B cell (primary cell): ENCODE data around the gene LYRM7. TPM values are rescaled to one million over a fixed set of nuclear protein-coding genes. Genes with fewer than 3 reads are reported as not detected.

Experiments used
- ATAC-seq: fragments of 200-7000 bp; cut with Tn5 transposase; one replicate; pipeline ENCODE4 v1.10.0; 2021; ENCODE audit warnings: low read depth, mild to moderate bottlenecking, moderate number of reproducible peaks, moderate library complexity
- CTCF ChIA-PET: fragments of 350-600 bp; sonication (Branson Sonifier 250); formaldehyde crosslinking; loops from one replicate; lab custom pipeline; 2021; ENCODE audit warnings: antibody characterized with exemption, inconsistent platforms; lab: Charles Lee
- POLR2A ChIA-PET: fragments of 350-600 bp; sonication (Branson Sonifier 250); formaldehyde crosslinking; loops from one replicate; lab custom pipeline; 2021; ENCODE audit warnings: antibody characterized with exemption; lab: Charles Lee
- DNase-seq: peaks from one replicate; pipeline ENCODE4 v3.0.0; 2013
- H2AFZ ChIP-seq: 2 replicates; pipeline ENCODE4 v1.6.1; 2012; ENCODE audit warnings: mild to moderate bottlenecking, low read depth, low read length; ENCODE audit not compliant: insufficient read depth, poor library complexity, severe bottlenecking
- H3K27ac ChIP-seq, 2 donors: 1 replicate in 1 of 2; 2 replicates in 1 of 2; pipeline ENCODE4 v1.5.1; 2012 to 2013; ENCODE audit warnings: low read length in 2 of 2, mild to moderate bottlenecking in 2 of 2, moderate library complexity in 1 of 2
- H3K27me3 ChIP-seq, 4 experiments: fragments of 200-600 bp in 1 of 4; sonication (generic) in 1 of 4; replicated peaks in 1 of 4; 1 replicate in 2 of 4; 2 replicates in 2 of 4; pipeline versions ENCODE4 v1.6.1 to v1.7.0; 2013 to 2016; ENCODE audit warnings: low read length in 3 of 4, mild to moderate bottlenecking in 2 of 4, mixed read lengths in 1 of 4, moderate library complexity in 1 of 4; ENCODE audit not compliant: insufficient read depth in 4 of 4, control insufficient read depth in 3 of 4; ENCODE audit errors: control extremely low read depth in 1 of 4
- H3K36me3 ChIP-seq, 2 experiments: replicated peaks in 1 of 2; 1 replicate in 1 of 2; 2 replicates in 1 of 2; pipeline versions ENCODE4 v1.6.1 to v1.7.1; 2013; ENCODE audit warnings: low read length in 1 of 2; ENCODE audit not compliant: insufficient read depth in 2 of 2, control insufficient read depth in 1 of 2; ENCODE audit errors: control extremely low read depth in 1 of 2, extremely low read depth in 1 of 2
- H3K4me1 ChIP-seq, 2 donors: fragments of 200-600 bp in 1 of 2; sonication (generic) in 1 of 2; 1 replicate in 1 of 2; 2 replicates in 1 of 2; pipeline versions ENCODE4 v1.5.1 to v1.6.1; 2013 to 2017; ENCODE audit warnings: low read length in 2 of 2; ENCODE audit not compliant: control insufficient read depth in 2 of 2, insufficient read depth in 2 of 2
- H3K4me2 ChIP-seq: replicated peaks from 2 replicates; pipeline ENCODE3; 2012; ENCODE audit warnings: mild to moderate bottlenecking, low read depth, low read length; ENCODE audit not compliant: poor library complexity, severe bottlenecking
- H3K4me3 ChIP-seq, 5 experiments: fragments of 200-600 bp in 1 of 5; sonication (generic) in 1 of 5; 1 replicate in 3 of 5; 2 replicates in 2 of 5; pipeline versions ENCODE4 v1.5.1 to v1.7.0; 2011 to 2016; ENCODE audit warnings: low read length in 4 of 5, mild to moderate bottlenecking in 4 of 5, low read depth in 2 of 5, control low read depth in 1 of 5, moderate library complexity in 1 of 5; ENCODE audit not compliant: insufficient read depth in 1 of 5; ENCODE audit errors: control extremely low read depth in 1 of 5, extremely low read depth in 1 of 5
- H3K79me2 ChIP-seq: fragments of 200-600 bp; sonication (generic); one replicate; pipeline ENCODE4 v1.6.0; 2016; ENCODE audit warnings: low read length; ENCODE audit not compliant: control insufficient read depth, insufficient read depth
- H3K9ac ChIP-seq: fragments of 200-600 bp; sonication (generic); 2 replicates; pipeline ENCODE4 v1.6.1; 2017; ENCODE audit warnings: mild to moderate bottlenecking, low read length, moderate library complexity
- H3K9me3 ChIP-seq, 3 donors: one replicate each; pipeline versions ENCODE4 v1.6.1 to v1.7.1; 2013; ENCODE audit warnings: low read length in 2 of 3; ENCODE audit not compliant: control insufficient read depth in 2 of 3, insufficient read depth in 1 of 3; ENCODE audit errors: control extremely low read depth in 1 of 3
- H4K20me1 ChIP-seq: 2 replicates; pipeline ENCODE4 v1.6.0; 2012; ENCODE audit warnings: mild to moderate bottlenecking, low read length; ENCODE audit not compliant: insufficient read depth, control insufficient read depth, poor library complexity, severe bottlenecking
- H3K27ac Mint-ChIP-seq: one replicate; pipeline ENCODE4 v1.8.0; 2021; ENCODE audit warnings: mixed read lengths
- H3K27me3 Mint-ChIP-seq: one replicate; pipeline ENCODE4 v1.8.0; 2021; ENCODE audit warnings: mixed read lengths
- H3K4me1 Mint-ChIP-seq: one replicate; pipeline ENCODE4 v1.8.0; 2021; ENCODE audit warnings: mixed read lengths
- H3K4me3 Mint-ChIP-seq: one replicate; pipeline ENCODE4 v1.8.0; 2021; ENCODE audit warnings: mixed read lengths
- H3K9me3 Mint-ChIP-seq: one replicate; pipeline ENCODE4 v1.8.0; 2022; ENCODE audit warnings: mixed read lengths; ENCODE audit not compliant: insufficient read depth
- CTCF ChIP-seq: fragments of 200-600 bp; IDR thresholded peaks from one replicate; pipeline ENCODE4 v1.8.0; 2022; ENCODE audit warnings: antibody characterized with exemption, mild to moderate bottlenecking
- EZH2 ChIP-seq: IDR thresholded peaks from 2 replicates; pipeline ENCODE4 v1.6.1; 2012; ENCODE audit warnings: borderline replicate concordance, low read depth, mild to moderate bottlenecking, moderate library complexity, low read length; ENCODE audit not compliant: insufficient read depth, poor library complexity, severe bottlenecking
- WGBS: methylation state at CpG from one replicate; pipeline ENCODE4 v1.1.5; 2013; ENCODE audit warnings: missing lambda C conversion rate; ENCODE audit not compliant: insufficient coverage; 5-methylcytosine and 5-hydroxymethylcytosine counted together
- intact Hi-C: fragments of 100-400 bp; cut with micrococcal nuclease; formaldehyde crosslinking; loops from one replicate; pipeline ENCODE4 v1.10.0; 2022
- polyA plus RNA-seq: library from polyadenylated mRNA; depleted of rRNA; stranded (reverse); fragments of >200 nt; gene quantifications from 2 replicates; pipeline ENCODE4 v1.2.3, GENCODE V29; 2012
- total RNA-seq, 2 donors: library from RNA; stranded (reverse); fragments of 120-200 nt in 1 of 2; gene quantifications; 1 replicate in 1 of 2; 2 replicates in 1 of 2; pipeline versions ENCODE4 v1.2.3 to v1.2.4, GENCODE V29; 2013 to 2022

LYRM7 gene
- total and polyA plus RNA-seq, 2 donors (not counting 1 experiment from before 2014, with no cell fraction given) = 2.7 to 12.3 TPM

DNA sequence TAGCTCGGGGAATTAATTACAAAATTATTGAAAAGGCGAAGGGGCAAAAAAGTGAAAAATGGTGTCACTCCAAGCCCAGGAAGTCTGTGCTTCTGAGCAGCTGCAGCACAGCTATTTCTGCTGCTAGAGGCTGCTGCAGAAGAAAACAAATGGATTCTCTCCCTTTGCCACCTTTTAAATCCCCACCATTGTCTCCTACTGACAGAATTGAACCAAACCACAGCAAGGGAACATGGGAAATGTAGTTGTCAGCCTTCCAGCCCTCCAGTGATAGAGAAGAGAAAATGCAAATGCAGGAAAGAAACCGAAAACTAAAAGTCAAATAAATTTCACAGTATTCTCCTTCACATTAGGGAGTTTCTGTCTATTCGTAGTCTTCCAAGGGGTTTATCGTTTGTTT, 59.7 kb downstream of the LYRM7 start:
- peaks cover 23% of the 10 kb centered on the region for H3K4me1 Mint-ChIP-seq
- H3K36me3 ChIP-seq = peaks cover 0 to 19% of the 10 kb centered on the region in 2 experiments
- DNase-seq (peak; percentile 33), ATAC-seq (peak; percentile 41)
- no peaks in the 10 kb centered on the region for H3K27me3 Mint-ChIP-seq
- TF ChIP-seq EZH2 = no peak
- no peak for TF ChIP-seq CTCF
- ChIA-PET CTCF (interaction anchor here (0.6 kb wide), 1 partner anchor 188 kb away, joined by 6 read pairs; no protein-coding TSS in a partner anchor), POLR2A (no interaction called here)
- peaks cover 19 to 26% of the 10 kb centered on the region in 2 donors for H3K4me1 ChIP-seq
- 100% methylated on average over 1 of the region's 5 CpGs for WGBS
- H2AFZ ChIP-seq = no peak overlapping the region
- peaks cover 80% of the 10 kb centered on the region for H3K79me2 ChIP-seq
- no peak overlapping the region for H3K4me3 ChIP-seq
- peak overlapping the region; percentile 58 for H3K4me3 Mint-ChIP-seq
- H3K9ac ChIP-seq = no peak overlapping the region
- H3K4me2 ChIP-seq = peak overlapping the region; percentile 26
- H3K27ac ChIP-seq = peak overlapping the region in 1 of 2 donors; percentile 56
- intact Hi-C loops = no loop called here
- H4K20me1 ChIP-seq = peaks cover 15% of the 10 kb centered on the region
- H3K9me3 ChIP-seq = no peaks in the 10 kb centered on the region
- no peaks in the 10 kb centered on the region for H3K27me3 ChIP-seq
- H3K27ac Mint-ChIP-seq = peak overlapping the region; percentile 28
- H3K9me3 Mint-ChIP-seq = no peaks in the 10 kb centered on the region

GRCh38 chr5:131239686-131240085, 68.9 kb downstream of the LYRM7 start:
- peaks cover 68% of the 10 kb centered on the region for H3K79me2 ChIP-seq

More at GRCh38 chr5:131239686-131240085, 68.9 kb downstream of the LYRM7 start:
- Histone ChIP-seq H3K4me2 (no peak overlapping the region), H3K9ac (no peak overlapping the region), H3K9me3 (no peaks in the 10 kb centered on the region), H3K4me3 (no peak overlapping the region), H3K4me1 (no peaks in the 10 kb centered on the region), H3K27ac (peak overlapping the region in 1 of 2 donors; percentile 25), H2AFZ (no peak overlapping the region), H3K27me3 (no peaks in the 10 kb centered on the region), H3K36me3 (peaks cover 7 to 8% of the 10 kb centered on the region in 2 experiments), H4K20me1 (peaks cover 8% of the 10 kb centered on the region)
- ChIA-PET CTCF (interaction anchor here (1.1 to 1.5 kb wide), 3 partner anchors 8 to 25 kb away, joined by 4 read pairs; no protein-coding TSS in a partner anchor), POLR2A (no interaction called here)
- DNase-seq (no peak), ATAC-seq (no peak)
- no CpG with 5 or more reads among the region's 1 CpG for WGBS
- H3K27ac Mint-ChIP-seq = no peak overlapping the region
- TF ChIP-seq EZH2 (no peak), CTCF (no peak)
- H3K4me3 Mint-ChIP-seq = no peak overlapping the region
- H3K4me1 Mint-ChIP-seq = peaks cover 5% of the 10 kb centered on the region
- H3K27me3 Mint-ChIP-seq = no peaks in the 10 kb centered on the region
- intact Hi-C loops = no loop called here
- no peaks in the 10 kb centered on the region for H3K9me3 Mint-ChIP-seq
